Karpas-422 (cell line): Measurements from ENCODE around the gene INTS1. TPM values are rescaled to one million over a fixed set of nuclear protein-coding genes. Genes with fewer than 3 reads are reported as not detected.

Experiments
- DNase-seq: peaks from one replicate; pipeline ENCODE4 v3.0.0-alpha.2; 2015
- H2AFZ ChIP-seq: fragments of 200-600 bp; sonication (generic); 2 replicates; pipeline ENCODE4 v1.6.1; 2014; ENCODE audit warnings: antibody characterized with exemption, low read length, mixed read lengths
- H3K27ac ChIP-seq: fragments of 200-600 bp; sonication (generic); 2 replicates; pipeline ENCODE4 v1.5.1; 2014; ENCODE audit warnings: mild to moderate bottlenecking, low read length, moderate library complexity
- H3K27me3 ChIP-seq: fragments of 200-600 bp; sonication (generic); 2 replicates; pipeline ENCODE4 v1.6.1; 2014; ENCODE audit warnings: low read length, mixed read lengths
- H3K36me3 ChIP-seq: fragments of 200-600 bp; sonication (generic); 2 replicates; pipeline ENCODE4 v1.6.1; 2014; ENCODE audit warnings: low read length, mixed read lengths; ENCODE audit not compliant: insufficient read depth
- H3K4me1 ChIP-seq: fragments of 200-600 bp; sonication (generic); 2 replicates; pipeline ENCODE4 v1.6.1; 2014; ENCODE audit warnings: mild to moderate bottlenecking, low read length, mixed read lengths
- H3K4me2 ChIP-seq: fragments of 200-600 bp; sonication (generic); 2 replicates; pipeline ENCODE4 v1.6.1; 2014; ENCODE audit warnings: low read length, low read depth, mild to moderate bottlenecking; ENCODE audit not compliant: poor library complexity, severe bottlenecking
- H3K4me3 ChIP-seq: fragments of 200-600 bp; sonication (generic); 2 replicates; pipeline ENCODE4 v1.5.1; 2014; ENCODE audit warnings: mild to moderate bottlenecking, antibody characterized with exemption, low read length, mixed read lengths
- H3K79me2 ChIP-seq: fragments of 200-600 bp; sonication (generic); 2 replicates; pipeline ENCODE4 v1.6.1; 2014; ENCODE audit warnings: mild to moderate bottlenecking, low read length, mixed read lengths
- H3K9ac ChIP-seq: fragments of 200-600 bp; sonication (generic); 2 replicates; pipeline ENCODE4 v1.6.0; 2014; ENCODE audit warnings: low read length
- H3K9me2 ChIP-seq: fragments of 200-600 bp; sonication (generic), shearing (Covaris generic); replicated peaks from 2 replicates; pipeline ENCODE4 v1.6.0; 2014; ENCODE audit warnings: mild to moderate bottlenecking, low read length, moderate library complexity; ENCODE audit not compliant: insufficient read depth
- H3K9me3 ChIP-seq: fragments of 300-700, 200-600 bp; sonication (generic); 2 replicates; pipeline ENCODE4 v1.6.1; 2014; ENCODE audit warnings: low read length, mixed read lengths
- H4K20me1 ChIP-seq: fragments of 200-600 bp; sonication (generic); 2 replicates; pipeline ENCODE4 v1.6.1; 2014; ENCODE audit warnings: mild to moderate bottlenecking, antibody characterized with exemption, low read length, low read depth; ENCODE audit not compliant: insufficient read depth
- total RNA-seq: library from RNA; depleted of rRNA; stranded (reverse); fragments of >200 nt; shearing (Covaris generic); gene quantifications from 2 replicates; pipeline ENCODE4 v1.2.3, GENCODE V29; 2014; ENCODE audit warnings: low replicate concordance

The INTS1 gene
- total RNA-seq, 1 experiment from 2014 or later: 25.7 TPM

GRCh38 chr7:1430056-1430845 is 73.9 kb downstream of the INTS1 start:
- H3K4me2 ChIP-seq: no peak overlapping the region

GRCh38 chr7:1428941-1429501 is 75.2 kb downstream of the INTS1 start:
- Histone ChIP-seq H3K4me1 (no peaks in the 10 kb centered on the region), H3K36me3 (no peaks in the 10 kb centered on the region), H4K20me1 (no peaks in the 10 kb centered on the region), H3K27ac (no peak overlapping the region), H3K9me2 (no peaks in the 10 kb centered on the region), H3K79me2 (no peaks in the 10 kb centered on the region), H3K9ac (no peak overlapping the region), H2AFZ (no peak overlapping the region), H3K27me3 (no peaks in the 10 kb centered on the region), H3K4me3 (no peak overlapping the region), H3K4me2 (no peak overlapping the region), H3K9me3 (no peaks in the 10 kb centered on the region)
- no peak for DNase-seq

More at GRCh38 chr7:1430056-1430845, 73.9 kb downstream of the INTS1 start:
- DNase-seq: no peak
- no peak overlapping the region for H3K27ac ChIP-seq
- no peak overlapping the region for H2AFZ ChIP-seq
- no peaks in the 10 kb centered on the region for H3K9me3 ChIP-seq
- no peak overlapping the region for H3K4me3 ChIP-seq
- H3K4me1 ChIP-seq: no peaks in the 10 kb centered on the region
- H3K36me3 ChIP-seq: no peaks in the 10 kb centered on the region
- H4K20me1 ChIP-seq: no peaks in the 10 kb centered on the region
- H3K27me3 ChIP-seq: no peaks in the 10 kb centered on the region
- no peaks in the 10 kb centered on the region for H3K79me2 ChIP-seq
- H3K9me2 ChIP-seq: no peaks in the 10 kb centered on the region
- H3K9ac ChIP-seq: no peak overlapping the region

GRCh38 chr7:1427064-1427657 is 77.0 kb downstream of the INTS1 start:
- no peaks in the 10 kb centered on the region for H3K9me3 ChIP-seq
- no peaks in the 10 kb centered on the region for H3K36me3 ChIP-seq
- H3K9me2 ChIP-seq: no peaks in the 10 kb centered on the region
- H3K4me2 ChIP-seq: no peak overlapping the region
- no peaks in the 10 kb centered on the region; the same call in 1 of the 2 replicates for H3K4me1 ChIP-seq
- no peaks in the 10 kb centered on the region for H4K20me1 ChIP-seq
- no peak for DNase-seq
- H3K79me2 ChIP-seq: no peaks in the 10 kb centered on the region
- H3K9ac ChIP-seq: no peak overlapping the region
- no peak overlapping the region for H3K27ac ChIP-seq
- no peak overlapping the region for H3K4me3 ChIP-seq
- H2AFZ ChIP-seq: no peak overlapping the region
- no peaks in the 10 kb centered on the region for H3K27me3 ChIP-seq

GRCh38 chr7:1426474-1426873 is 77.7 kb downstream of the INTS1 start:
- H3K9me3 ChIP-seq: no peaks in the 10 kb centered on the region
- no peaks in the 10 kb centered on the region for H3K27me3 ChIP-seq
- no peaks in the 10 kb centered on the region for H3K36me3 ChIP-seq
- no peaks in the 10 kb centered on the region for H3K79me2 ChIP-seq
- no peaks in the 10 kb centered on the region; the same call in 1 of the 2 replicates for H3K4me1 ChIP-seq
- H2AFZ ChIP-seq: no peak overlapping the region
- H3K9me2 ChIP-seq: no peaks in the 10 kb centered on the region
- H3K9ac ChIP-seq: no peak overlapping the region
- no peak overlapping the region for H3K4me2 ChIP-seq
- no peak for DNase-seq
- H3K4me3 ChIP-seq: no peak overlapping the region
- no peaks in the 10 kb centered on the region for H4K20me1 ChIP-seq
- no peak overlapping the region for H3K27ac ChIP-seq

- Histone ChIP-seq H4K20me1 (no peaks in the 10 kb centered on the region), H3K27me3 (no peaks in the 10 kb centered on the region), H3K9me2 (no peaks in the 10 kb centered on the region), H3K4me3 (no peak overlapping the region), H2AFZ (no peak overlapping the region), H3K79me2 (no peaks in the 10 kb centered on the region), H3K9me3 (no peaks in the 10 kb centered on the region), H3K4me2 (no peak overlapping the region), H3K27ac (no peak overlapping the region), H3K9ac (no peak overlapping the region), H3K4me1 (no peaks in the 10 kb centered on the region; the same call in 1 of the 2 replicates), H3K36me3 (no peaks in the 10 kb centered on the region)
- peak; percentile 72 for DNase-seq
These were observed 78.7 kb downstream of the INTS1 start for GRCh38 chr7:1425292-1426136.

- Histone ChIP-seq H3K9me2 (no peaks in the 10 kb centered on the region), H2AFZ (no peak overlapping the region)
- no peak for DNase-seq
These were observed 80.1 kb downstream of the INTS1 start for GRCh38 chr7:1424041-1424440.

GRCh38 chr7:1423264-1423811 is 80.9 kb downstream of the INTS1 start:
- DNase-seq: no peak
- no peak overlapping the region for H2AFZ ChIP-seq
- H3K4me1 ChIP-seq: no peaks in the 10 kb centered on the region; the same call in 1 of the 2 replicates
- H3K9me3 ChIP-seq: no peaks in the 10 kb centered on the region
- no peak overlapping the region for H3K4me3 ChIP-seq
- H3K27ac ChIP-seq: no peak overlapping the region
- H3K9me2 ChIP-seq: no peaks in the 10 kb centered on the region
- no peaks in the 10 kb centered on the region for H4K20me1 ChIP-seq
- H3K9ac ChIP-seq: no peak overlapping the region
- no peaks in the 10 kb centered on the region for H3K27me3 ChIP-seq
- H3K79me2 ChIP-seq: no peaks in the 10 kb centered on the region
- H3K36me3 ChIP-seq: no peaks in the 10 kb centered on the region
- H3K4me2 ChIP-seq: no peak overlapping the region

More at GRCh38 chr7:1424041-1424440, 80.1 kb downstream of the INTS1 start:
- H3K4me1 ChIP-seq: no peaks in the 10 kb centered on the region; the same call in 1 of the 2 replicates
- no peak overlapping the region for H3K4me3 ChIP-seq
- no peak overlapping the region for H3K9ac ChIP-seq
- H3K4me2 ChIP-seq: no peak overlapping the region
- no peaks in the 10 kb centered on the region for H4K20me1 ChIP-seq
- H3K36me3 ChIP-seq: no peaks in the 10 kb centered on the region
- no peaks in the 10 kb centered on the region for H3K79me2 ChIP-seq
- H3K27me3 ChIP-seq: no peaks in the 10 kb centered on the region
- H3K27ac ChIP-seq: no peak overlapping the region
- no peaks in the 10 kb centered on the region for H3K9me3 ChIP-seq
